Keratinocyte (primary cell): ENCODE measurements around the gene TIMM29. TPM values are rescaled to one million over a fixed set of nuclear protein-coding genes. Genes with fewer than 3 reads are reported as not detected.

Source experiments
- DNase-seq: peaks from one replicate; pipeline ENCODE4 v3.0.0-alpha.2; 2011; ENCODE audit warnings: low read depth, missing footprints, low spot score
- FAIRE-seq: peaks from 2 replicates; lab custom pipeline; 2011; peaks lifted over from hg19 to GRCh38; lab: Jason Lieb, UNC
- H2AFZ ChIP-seq: 2 replicates; pipeline ENCODE4 v1.6.0; 2012; ENCODE audit warnings: low read length, control low read depth, inconsistent platforms; ENCODE audit not compliant: control insufficient read depth
- H3K27ac ChIP-seq: 2 replicates; pipeline ENCODE4 v1.5.1; 2011; ENCODE audit warnings: low read length; ENCODE audit not compliant: control insufficient read depth, insufficient read depth
- H3K27me3 ChIP-seq: 3 replicates; pipeline ENCODE4 v1.6.0; 2011; ENCODE audit warnings: low read length; ENCODE audit not compliant: control insufficient read depth, insufficient read depth; ENCODE audit errors: extremely low read depth
- H3K36me3 ChIP-seq, 2 experiments: 2 replicates in 1 of 2; 3 replicates in 1 of 2; pipeline ENCODE4 v1.5.1; 2011; ENCODE audit warnings: low read length in 2 of 2, mild to moderate bottlenecking in 1 of 2; ENCODE audit not compliant: control insufficient read depth in 2 of 2, insufficient read depth in 2 of 2; ENCODE audit errors: extremely low read depth in 1 of 2
- H3K4me1 ChIP-seq: 3 replicates; pipeline ENCODE4 v1.5.1; 2011; ENCODE audit warnings: low read length; ENCODE audit not compliant: control insufficient read depth, insufficient read depth; ENCODE audit errors: extremely low read depth
- H3K4me2 ChIP-seq: 3 replicates; pipeline ENCODE4 v1.6.0; 2011; ENCODE audit warnings: low read depth, low read length; ENCODE audit not compliant: control insufficient read depth, insufficient read depth; ENCODE audit errors: extremely low read depth
- H3K4me3 ChIP-seq, 3 experiments: fragments of 200-600 bp in 1 of 3; sonication (generic) in 1 of 3; 2 replicates in 2 of 3; 3 replicates in 1 of 3; pipeline ENCODE4 v1.5.1; 2011 to 2016; ENCODE audit warnings: low read length in 3 of 3, mild to moderate bottlenecking in 3 of 3, control low read depth in 2 of 3, inconsistent platforms in 1 of 3, low read depth in 1 of 3, mixed read lengths in 1 of 3, mixed run types in 1 of 3, moderate library complexity in 1 of 3; ENCODE audit not compliant: control insufficient read depth in 2 of 3, insufficient read depth in 2 of 3; ENCODE audit errors: extremely low read depth in 1 of 3
- H3K79me2 ChIP-seq: 2 replicates; pipeline ENCODE4 v1.6.0; 2012; ENCODE audit warnings: low read length; ENCODE audit not compliant: control insufficient read depth, insufficient read depth
- H3K9ac ChIP-seq: 3 replicates; pipeline ENCODE4 v1.6.0; 2011; ENCODE audit warnings: low read length; ENCODE audit not compliant: control insufficient read depth, insufficient read depth; ENCODE audit errors: extremely low read depth
- H3K9me1 ChIP-seq: 3 replicates; pipeline ENCODE4 v1.6.0; 2011; ENCODE audit warnings: low read length; ENCODE audit not compliant: control insufficient read depth, insufficient read depth; ENCODE audit errors: extremely low read depth
- H3K9me3 ChIP-seq: 2 replicates; pipeline ENCODE4 v1.5.1; 2012; ENCODE audit warnings: low read depth, low read length; ENCODE audit not compliant: control insufficient read depth
- H4K20me1 ChIP-seq: 3 replicates; pipeline ENCODE4 v1.6.0; 2011; ENCODE audit warnings: low read length; ENCODE audit not compliant: control insufficient read depth, insufficient read depth; ENCODE audit errors: extremely low read depth
- CTCF ChIP-seq, 3 experiments: IDR thresholded peaks in 1 of 3; conservative IDR thresholded peaks in 1 of 3; optimal IDR thresholded peaks in 1 of 3; 2 replicates in 2 of 3; 3 replicates in 1 of 3; pipeline versions ENCODE3 to v1.5.1; 2011; ENCODE audit warnings: low read length in 3 of 3, mild to moderate bottlenecking in 3 of 3, moderate library complexity in 2 of 3, control low read depth in 1 of 3, inconsistent platforms in 1 of 3; ENCODE audit not compliant: insufficient read depth in 2 of 3; ENCODE audit errors: extremely low read depth in 1 of 3
- EZH2 ChIP-seq: IDR thresholded peaks from one replicate; pipeline ENCODE4 v1.6.1; 2012; ENCODE audit warnings: inconsistent platforms, mild to moderate bottlenecking, low read length, moderate library complexity
- dilution Hi-C: fragments of 300-500 bp; cut with MboI; formaldehyde crosslinking; loops from one replicate; pipeline ENCODE4 v1.7.0; 2020; ENCODE audit warnings: low sequenced_read_pairs; ENCODE audit not compliant: extremely low pct_ligation_motif_present
- polyA plus RNA-seq, 5 experiments: library from polyadenylated mRNA; depleted of rRNA in 3 of 5; stranded (reverse) in 3 of 5; stranded (forward) in 1 of 5; unstranded in 1 of 5; fragments of >200 nt; gene quantifications; 1 replicate in 1 of 5; 2 replicates in 3 of 5; 3 replicates in 1 of 5; pipeline versions ENCODE4 v1.2.1 to v1.2.3, GENCODE V29; 2011 to 2012; ENCODE audit warnings: missing spikeins in 2 of 5, low read depth in 1 of 5, low replicate concordance in 1 of 5

TIMM29 gene
- polyA plus RNA-seq, 1 donor (not counting 4 experiments of a cell fraction or from before 2014, with no cell fraction given): 8.4 TPM

GRCh38 chr19:10894911-10895213 is 33.7 kb upstream of the TIMM29 start:
- H3K27ac ChIP-seq: no peak overlapping the region
- DNase-seq (no peak), FAIRE-seq (no peak)
- H3K79me2 ChIP-seq: peaks cover 49% of the 10 kb centered on the region
- dilution Hi-C loops: no loop called here
- H3K4me3 ChIP-seq: no peak overlapping the region
- H3K4me1 ChIP-seq: peaks cover 33% of the 10 kb centered on the region
- no peak overlapping the region for H3K9ac ChIP-seq
- H2AFZ ChIP-seq: no peak overlapping the region
- H3K9me3 ChIP-seq: no peaks in the 10 kb centered on the region
- no peak for TF ChIP-seq EZH2
- no peak overlapping the region for H3K4me2 ChIP-seq
- no peaks in the 10 kb centered on the region for H3K27me3 ChIP-seq
- peaks cover 12% of the 10 kb centered on the region for H3K9me1 ChIP-seq
- no peaks in the 10 kb centered on the region for H3K36me3 ChIP-seq
- H4K20me1 ChIP-seq: peaks cover 11% of the 10 kb centered on the region

- H3K4me1 ChIP-seq: peaks cover 33% of the 10 kb centered on the region
- FAIRE-seq: no peak
- dilution Hi-C loops: no loop called here
Measured at GRCh38 chr19:10895363-10895762, 33.2 kb upstream of the TIMM29 start.

More at GRCh38 chr19:10895363-10895762, 33.2 kb upstream of the TIMM29 start:
- Histone ChIP-seq H3K9me1 (peaks cover 12% of the 10 kb centered on the region), H3K27me3 (no peaks in the 10 kb centered on the region), H2AFZ (no peak overlapping the region), H3K36me3 (no peaks in the 10 kb centered on the region), H3K4me3 (no peak overlapping the region), H3K27ac (no peak overlapping the region), H3K9ac (no peak overlapping the region), H3K9me3 (no peaks in the 10 kb centered on the region), H3K4me2 (no peak overlapping the region), H4K20me1 (peaks cover 11% of the 10 kb centered on the region), H3K79me2 (peaks cover 51% of the 10 kb centered on the region)
- no peak for DNase-seq
- TF ChIP-seq CTCF (optimal IDR thresholded peaks at IDR 0.05 in 1 of 3, IDR thresholded peaks at IDR 0.05 in 1 of 3, conservative IDR thresholded peaks at IDR 0.05 in 1 of 3; ENCODE audit: extremely low read depth in 1 of 3, insufficient read depth in 2 of 3, low read length in 3 of 3): no peak
- no peak for TF ChIP-seq EZH2
